ENCODE results near the gene HAUS7.
A peak's percentile ranks its signal among the peaks of the same experiment; 100 is the strongest.

HAUS7 gene

GRCh38 chrX:153474718-153475117 is 4.3 kb upstream of the HAUS7 start:
- TF ChIP-seq, protein P1, sequence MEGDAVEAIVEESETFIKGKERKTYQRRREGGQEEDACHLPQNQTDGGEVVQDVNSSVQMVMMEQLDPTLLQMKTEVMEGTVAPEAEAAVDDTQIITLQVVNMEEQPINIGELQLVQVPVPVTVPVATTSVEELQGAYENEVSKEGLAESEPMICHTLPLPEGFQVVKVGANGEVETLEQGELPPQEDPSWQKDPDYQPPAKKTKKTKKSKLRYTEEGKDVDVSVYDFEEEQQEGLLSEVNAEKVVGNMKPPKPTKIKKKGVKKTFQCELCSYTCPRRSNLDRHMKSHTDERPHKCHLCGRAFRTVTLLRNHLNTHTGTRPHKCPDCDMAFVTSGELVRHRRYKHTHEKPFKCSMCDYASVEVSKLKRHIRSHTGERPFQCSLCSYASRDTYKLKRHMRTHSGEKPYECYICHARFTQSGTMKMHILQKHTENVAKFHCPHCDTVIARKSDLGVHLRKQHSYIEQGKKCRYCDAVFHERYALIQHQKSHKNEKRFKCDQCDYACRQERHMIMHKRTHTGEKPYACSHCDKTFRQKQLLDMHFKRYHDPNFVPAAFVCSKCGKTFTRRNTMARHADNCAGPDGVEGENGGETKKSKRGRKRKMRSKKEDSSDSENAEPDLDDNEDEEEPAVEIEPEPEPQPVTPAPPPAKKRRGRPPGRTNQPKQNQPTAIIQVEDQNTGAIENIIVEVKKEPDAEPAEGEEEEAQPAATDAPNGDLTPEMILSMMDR (IDR thresholded peaks at IDR 0.05; ENCODE audit: control insufficient read depth, extremely low read depth, insufficient read depth): no peak
- no peak for DNase-seq (ENCODE audit: low read depth)
- no peak overlapping the region for H3K4me3 ChIP-seq (ENCODE audit: low read depth, low read length)

DNA sequence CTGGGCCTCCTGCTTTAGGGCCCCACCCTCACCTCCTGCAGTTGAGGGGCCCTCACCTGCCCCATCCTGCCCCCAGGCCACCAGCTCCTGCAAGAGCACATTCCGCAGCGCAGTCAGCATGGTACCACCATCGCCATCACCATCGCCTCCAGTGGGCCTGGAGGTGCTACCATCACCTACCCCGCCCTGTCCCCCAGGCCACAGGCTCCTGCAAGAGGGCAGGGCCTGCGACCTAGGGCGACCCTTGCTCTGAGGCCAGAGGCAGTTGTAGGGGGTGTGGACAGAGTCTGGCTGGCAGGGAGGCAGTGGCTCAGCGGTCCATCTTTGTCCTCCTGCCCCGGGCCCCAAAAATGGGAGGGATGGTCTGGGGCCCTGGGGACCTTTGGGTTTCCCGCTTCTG is 3.9 kb upstream of the HAUS7 start:
- no peak for DNase-seq (ENCODE audit: low read depth)
- TF ChIP-seq, protein P1 (IDR thresholded peaks at IDR 0.05; ENCODE audit: control insufficient read depth, extremely low read depth, insufficient read depth): no peak
- H3K4me3 ChIP-seq (ENCODE audit: low read depth, low read length): no peak overlapping the region

- H3K4me3 ChIP-seq (ENCODE audit: low read depth, low read length): no peak overlapping the region
- TF ChIP-seq, protein P1 (IDR thresholded peaks at IDR 0.05; ENCODE audit: control insufficient read depth, extremely low read depth, insufficient read depth): no peak
- DNase-seq (ENCODE audit: low read depth): no peak
Observed at GRCh38 chrX:153473126-153473525, 2.8 kb upstream of the HAUS7 start.

DNA sequence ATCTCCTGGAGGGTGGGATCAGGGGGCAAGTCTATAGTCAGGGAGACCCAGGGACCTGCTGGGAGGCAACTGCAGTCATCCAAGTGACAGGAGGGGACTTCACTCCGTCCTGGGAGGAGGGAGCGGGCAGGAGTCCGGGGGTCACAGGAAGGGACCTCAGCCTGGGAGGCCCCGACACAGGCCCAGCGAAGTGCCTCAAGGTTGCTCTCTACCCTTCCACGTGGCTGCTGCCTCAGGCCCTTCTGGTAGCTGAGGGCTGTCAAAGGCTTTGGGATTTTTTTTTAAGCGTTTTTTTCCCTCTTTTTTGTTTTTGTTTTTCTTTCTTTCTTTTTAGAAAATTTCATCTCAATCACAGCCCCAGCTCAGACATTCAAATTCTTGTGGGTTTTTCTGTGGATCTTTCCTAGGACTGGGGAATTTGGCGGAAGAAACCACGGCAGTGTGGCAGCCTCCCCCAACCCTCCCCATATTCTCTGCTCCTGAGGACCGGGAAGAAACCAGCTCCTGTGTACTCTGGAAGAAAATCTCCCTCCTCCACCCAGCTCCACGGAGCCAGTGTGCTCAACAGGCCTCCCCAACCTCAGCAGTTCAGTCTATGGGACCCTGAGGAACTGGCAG is 1.4 kb upstream of the HAUS7 start:
- TF ChIP-seq, protein P1 (IDR thresholded peaks at IDR 0.05; ENCODE audit: control insufficient read depth, extremely low read depth, insufficient read depth): no peak
- no peak for DNase-seq (ENCODE audit: low read depth)

DNA sequence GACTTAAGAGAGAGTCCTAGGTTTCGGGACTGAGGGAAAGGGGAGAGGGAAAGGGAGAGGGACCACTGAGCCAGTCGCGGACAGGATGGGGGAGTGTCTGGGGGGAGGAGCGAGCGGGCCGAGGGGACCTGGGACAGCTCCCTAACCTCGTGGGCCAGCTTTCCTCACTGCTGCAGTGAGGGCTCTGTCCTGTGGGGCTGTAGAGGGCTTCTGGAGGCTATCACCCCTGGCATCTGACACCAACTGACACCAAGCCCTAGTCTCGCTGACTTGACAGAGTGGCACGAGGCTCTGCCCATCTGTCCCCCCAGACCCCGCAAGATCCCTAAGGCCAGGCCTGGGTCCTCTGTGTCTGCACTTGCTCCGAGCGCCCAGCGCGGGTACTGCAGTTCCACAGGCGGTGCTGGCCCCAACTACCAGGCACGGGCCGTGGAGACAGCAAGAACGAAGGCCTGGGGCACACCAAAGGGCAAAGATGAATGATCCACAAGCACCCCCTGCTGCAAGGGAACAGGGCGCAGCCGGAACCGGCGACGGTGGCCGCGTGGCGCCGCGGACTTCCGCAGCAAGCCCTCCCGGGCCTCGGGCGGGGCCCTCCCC is 465 bp downstream of the HAUS7 start:
- DNase-seq (ENCODE audit: low read depth): no peak
- TF ChIP-seq, protein P1 (IDR thresholded peaks at IDR 0.05; ENCODE audit: control insufficient read depth, extremely low read depth, insufficient read depth): no peak
- peak overlapping the region; percentile 63 for H3K4me3 ChIP-seq (ENCODE audit: low read depth, low read length)

More for the DNA sequence above, 1.4 kb upstream of the HAUS7 start:
- no peak overlapping the region for H3K4me3 ChIP-seq (ENCODE audit: low read depth, low read length)

DNA sequence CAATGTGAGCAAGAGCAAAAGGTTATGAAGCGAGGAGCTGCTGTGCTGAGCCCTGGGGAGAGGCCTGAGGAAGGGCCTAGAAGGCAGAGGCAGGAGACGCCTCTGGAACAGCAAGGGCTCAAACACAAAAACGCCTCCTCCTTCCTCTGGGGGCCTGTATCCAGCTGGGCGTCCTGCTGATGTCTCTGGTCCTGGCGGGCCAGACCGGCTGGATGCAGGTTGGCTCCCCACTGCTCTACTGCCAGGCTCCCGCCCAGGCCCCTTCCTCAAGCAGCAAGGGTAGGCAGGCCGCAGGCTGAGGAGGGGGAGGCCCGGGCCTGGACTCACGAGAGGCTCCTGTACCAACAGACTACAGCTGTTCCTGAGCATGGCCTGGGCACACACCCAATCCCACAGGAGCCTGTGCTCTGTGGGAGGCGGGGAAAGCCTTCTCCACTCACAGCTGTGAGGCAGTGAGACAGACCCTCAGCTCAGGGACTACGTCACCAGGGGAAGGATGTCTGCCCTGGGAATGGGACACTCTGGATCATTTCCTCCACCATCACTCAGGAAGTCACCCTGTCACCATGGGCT is 2.3 kb downstream of the HAUS7 start:
- no peak for DNase-seq (ENCODE audit: low read depth)
- no peak overlapping the region for H3K4me3 ChIP-seq (ENCODE audit: low read depth, low read length)
- TF ChIP-seq, protein P1 (IDR thresholded peaks at IDR 0.05; ENCODE audit: control insufficient read depth, extremely low read depth, insufficient read depth): no peak
